Fibroblast of lung (primary cell): ENCODE results near the gene TSSK3.

Experiments
- EZH2 ChIP-seq: IDR thresholded peaks from 2 replicates; pipeline ENCODE4 v1.5.1; 2012; ENCODE audit warnings: low read length, control low read depth, mild to moderate bottlenecking; ENCODE audit errors: missing control alignments
- TF ChIP-seq, protein P1 (sequence below), 2 donors: IDR thresholded peaks in 1 of 2; conservative IDR thresholded peaks in 1 of 2; 1 replicate in 1 of 2; 2 replicates in 1 of 2; pipeline ENCODE4 v1.5.1; 2011 to 2012; ENCODE audit warnings: low read length in 2 of 2, control low read depth in 1 of 2, inconsistent platforms in 1 of 2, low read depth in 1 of 2, mild to moderate bottlenecking in 1 of 2

DNA sequence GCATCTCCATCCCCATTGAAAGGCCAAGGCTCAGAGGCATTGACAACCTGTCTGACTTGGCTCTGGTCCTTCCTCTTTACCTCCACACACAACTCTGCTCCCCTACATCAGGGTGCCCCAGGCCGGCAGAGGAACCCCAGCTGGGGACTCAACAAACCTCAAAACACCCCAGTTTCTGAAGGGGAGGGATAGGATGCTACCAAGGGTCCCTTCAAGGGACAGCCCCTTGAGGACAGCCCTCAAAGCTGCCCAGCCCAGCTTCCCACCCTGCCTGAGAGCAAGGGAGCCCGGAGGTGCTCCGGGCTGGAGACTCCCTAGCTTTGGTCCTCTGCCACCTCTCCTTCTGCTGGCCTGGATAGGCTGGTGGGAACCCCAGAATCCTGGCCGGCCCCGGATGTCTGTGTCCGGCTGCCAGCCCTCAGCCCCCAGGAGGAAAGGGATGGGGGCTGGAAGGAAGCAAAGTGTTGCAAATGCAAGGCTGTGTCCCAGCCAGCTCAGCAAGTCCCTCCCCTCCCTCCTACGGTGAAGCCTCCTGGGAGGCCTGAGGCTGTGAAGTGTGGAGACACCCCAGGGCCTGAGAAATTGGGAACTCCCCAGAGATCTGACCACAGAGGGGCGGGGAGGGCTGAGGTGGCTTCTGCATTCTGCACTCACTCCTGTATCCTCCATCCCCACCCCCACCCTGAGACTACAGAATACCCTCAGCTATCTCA, 25.2 kb upstream of the TSSK3 start:
- TF ChIP-seq, protein P1, sequence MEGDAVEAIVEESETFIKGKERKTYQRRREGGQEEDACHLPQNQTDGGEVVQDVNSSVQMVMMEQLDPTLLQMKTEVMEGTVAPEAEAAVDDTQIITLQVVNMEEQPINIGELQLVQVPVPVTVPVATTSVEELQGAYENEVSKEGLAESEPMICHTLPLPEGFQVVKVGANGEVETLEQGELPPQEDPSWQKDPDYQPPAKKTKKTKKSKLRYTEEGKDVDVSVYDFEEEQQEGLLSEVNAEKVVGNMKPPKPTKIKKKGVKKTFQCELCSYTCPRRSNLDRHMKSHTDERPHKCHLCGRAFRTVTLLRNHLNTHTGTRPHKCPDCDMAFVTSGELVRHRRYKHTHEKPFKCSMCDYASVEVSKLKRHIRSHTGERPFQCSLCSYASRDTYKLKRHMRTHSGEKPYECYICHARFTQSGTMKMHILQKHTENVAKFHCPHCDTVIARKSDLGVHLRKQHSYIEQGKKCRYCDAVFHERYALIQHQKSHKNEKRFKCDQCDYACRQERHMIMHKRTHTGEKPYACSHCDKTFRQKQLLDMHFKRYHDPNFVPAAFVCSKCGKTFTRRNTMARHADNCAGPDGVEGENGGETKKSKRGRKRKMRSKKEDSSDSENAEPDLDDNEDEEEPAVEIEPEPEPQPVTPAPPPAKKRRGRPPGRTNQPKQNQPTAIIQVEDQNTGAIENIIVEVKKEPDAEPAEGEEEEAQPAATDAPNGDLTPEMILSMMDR (conservative IDR thresholded peaks at IDR 0.05 in 1 of 2, IDR thresholded peaks at IDR 0.05 in 1 of 2; ENCODE audit: low read depth in 1 of 2, low read length in 2 of 2) = no peak
- TF ChIP-seq EZH2 = no peak
